ENCODE results near the gene TMEM45A. TPM values are rescaled to one million over a fixed set of nuclear protein-coding genes. Genes with fewer than 3 reads are reported as not detected.

Gene TMEM45A
- total RNA-seq, 4 donors from 2014 or later, result 189 to 746 (median 494) TPM

DNA sequence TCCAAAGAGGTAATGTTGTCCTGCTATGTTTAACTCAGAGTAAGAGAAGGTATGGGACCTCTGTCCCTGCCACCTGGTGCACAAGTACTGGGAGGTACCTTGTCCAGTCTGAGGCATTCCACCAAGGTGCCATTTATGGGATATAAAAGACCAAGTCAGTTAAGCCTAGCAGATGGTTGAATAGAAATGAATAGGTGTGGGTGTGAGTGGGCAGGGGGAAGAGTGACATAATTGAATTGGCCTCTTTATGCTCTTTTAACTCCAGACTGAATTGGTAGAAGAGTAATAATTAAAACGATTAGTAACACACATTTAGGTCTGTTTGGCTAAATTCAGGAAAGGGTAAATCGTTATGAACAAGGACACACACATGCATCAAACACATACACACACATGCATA lies 117.5 kb downstream of the TMEM45A start:
- Histone ChIP-seq H3K9me3 (no peaks in the 10 kb centered on the region), H3K27ac (no peak overlapping the region), H3K36me3 (no peaks in the 10 kb centered on the region), H3K27me3 (peaks cover 12% of the 10 kb centered on the region), H3K4me1 (no peaks in the 10 kb centered on the region), H3K4me3 (no peak overlapping the region)
- 70% methylated on average over 2 of the region's 2 CpGs for WGBS
- TF ChIP-seq POLR2AphosphoS5 (IDR thresholded peaks at IDR 0.05) (no peak), POLR2A (IDR thresholded peaks at IDR 0.05) (no peak), EP300 (IDR thresholded peaks at IDR 0.05) (no peak)
- TF ChIP-seq, protein P1, sequence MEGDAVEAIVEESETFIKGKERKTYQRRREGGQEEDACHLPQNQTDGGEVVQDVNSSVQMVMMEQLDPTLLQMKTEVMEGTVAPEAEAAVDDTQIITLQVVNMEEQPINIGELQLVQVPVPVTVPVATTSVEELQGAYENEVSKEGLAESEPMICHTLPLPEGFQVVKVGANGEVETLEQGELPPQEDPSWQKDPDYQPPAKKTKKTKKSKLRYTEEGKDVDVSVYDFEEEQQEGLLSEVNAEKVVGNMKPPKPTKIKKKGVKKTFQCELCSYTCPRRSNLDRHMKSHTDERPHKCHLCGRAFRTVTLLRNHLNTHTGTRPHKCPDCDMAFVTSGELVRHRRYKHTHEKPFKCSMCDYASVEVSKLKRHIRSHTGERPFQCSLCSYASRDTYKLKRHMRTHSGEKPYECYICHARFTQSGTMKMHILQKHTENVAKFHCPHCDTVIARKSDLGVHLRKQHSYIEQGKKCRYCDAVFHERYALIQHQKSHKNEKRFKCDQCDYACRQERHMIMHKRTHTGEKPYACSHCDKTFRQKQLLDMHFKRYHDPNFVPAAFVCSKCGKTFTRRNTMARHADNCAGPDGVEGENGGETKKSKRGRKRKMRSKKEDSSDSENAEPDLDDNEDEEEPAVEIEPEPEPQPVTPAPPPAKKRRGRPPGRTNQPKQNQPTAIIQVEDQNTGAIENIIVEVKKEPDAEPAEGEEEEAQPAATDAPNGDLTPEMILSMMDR (IDR thresholded peaks at IDR 0.05), result no peak
- DNase-seq (ENCODE audit: low spot score in 2 of 2), result no peak

DNA sequence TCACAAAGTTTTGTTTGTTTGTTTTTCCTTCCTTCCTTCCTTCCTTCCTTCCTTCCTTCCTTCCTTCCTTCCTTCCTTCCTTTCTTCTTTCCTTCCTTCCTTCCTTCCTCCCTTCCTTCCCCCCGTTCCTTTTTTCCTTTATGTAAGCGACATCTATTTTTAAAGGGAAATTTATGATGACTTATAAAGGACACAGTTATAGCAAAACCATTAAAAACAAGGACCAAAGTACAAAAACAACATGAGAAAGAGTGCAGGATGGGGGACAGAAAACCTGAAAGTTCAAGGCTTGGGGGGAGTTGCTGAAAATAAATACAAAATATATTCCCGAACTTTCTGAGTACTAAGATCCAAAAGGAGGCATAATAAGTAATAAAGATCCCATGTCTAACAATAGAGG lies 118.8 kb downstream of the TMEM45A start:
- Histone ChIP-seq H3K27me3 (peaks cover 12% of the 10 kb centered on the region), H3K36me3 (no peaks in the 10 kb centered on the region), H3K9me3 (no peaks in the 10 kb centered on the region), H3K4me1 (no peaks in the 10 kb centered on the region), H3K4me3 (no peak overlapping the region), H3K27ac (no peak overlapping the region)
- no peak for DNase-seq (ENCODE audit: low spot score in 2 of 2)
- TF ChIP-seq, protein P1 (IDR thresholded peaks at IDR 0.05), result no peak
- TF ChIP-seq POLR2A (IDR thresholded peaks at IDR 0.05) (no peak), EP300 (IDR thresholded peaks at IDR 0.05) (no peak), POLR2AphosphoS5 (IDR thresholded peaks at IDR 0.05) (no peak)
- WGBS, result 74% methylated on average over 3 of the region's 3 CpGs

DNA sequence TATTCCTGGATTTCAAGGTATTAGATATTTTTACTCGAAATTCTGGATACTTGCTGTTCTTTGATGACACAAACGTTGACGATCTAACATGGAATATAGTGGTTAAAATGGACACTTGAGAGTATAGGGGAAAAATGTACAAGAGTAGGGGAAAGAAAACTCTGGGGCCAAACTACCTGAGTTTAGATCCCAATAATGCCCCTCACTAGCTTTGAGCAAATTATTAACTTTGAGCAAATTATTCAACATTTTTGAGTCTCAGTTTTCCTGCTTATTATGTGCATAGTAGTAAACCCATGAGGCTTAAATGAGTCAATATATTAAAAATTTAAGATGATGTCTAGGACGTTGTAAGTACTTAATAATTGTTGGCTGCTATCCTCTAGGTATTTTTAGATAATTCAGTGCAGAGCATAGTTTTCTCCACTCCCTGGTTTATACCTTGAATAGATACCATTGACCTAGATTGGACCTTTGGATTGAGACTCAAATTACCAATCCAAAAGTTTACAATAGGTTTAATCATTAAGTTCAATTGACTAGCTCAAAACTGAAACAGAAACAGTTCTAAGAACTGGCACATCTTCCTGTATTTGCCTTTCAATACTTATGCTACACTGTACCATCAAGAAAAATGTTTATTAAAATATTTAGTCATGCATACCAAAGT lies 121.4 kb downstream of the TMEM45A start:
- whole genome bisulfite sequencing, result 79% methylated on average over 4 of the region's 4 CpGs
- no peak overlapping the region for H3K27ac ChIP-seq
- H3K4me1 ChIP-seq, result no peaks in the 10 kb centered on the region
- no peaks in the 10 kb centered on the region for H3K9me3 ChIP-seq
- no peaks in the 10 kb centered on the region for H3K36me3 ChIP-seq
- H3K27me3 ChIP-seq, result peaks cover 11% of the 10 kb centered on the region
- DNase-seq (ENCODE audit: low spot score in 2 of 2), result no peak
- TF ChIP-seq POLR2AphosphoS5 (IDR thresholded peaks at IDR 0.05) (no peak), EP300 (IDR thresholded peaks at IDR 0.05) (no peak), POLR2A (IDR thresholded peaks at IDR 0.05) (no peak)
- TF ChIP-seq, protein P1 (IDR thresholded peaks at IDR 0.05), result no peak
- H3K4me3 ChIP-seq, result no peak overlapping the region

DNA sequence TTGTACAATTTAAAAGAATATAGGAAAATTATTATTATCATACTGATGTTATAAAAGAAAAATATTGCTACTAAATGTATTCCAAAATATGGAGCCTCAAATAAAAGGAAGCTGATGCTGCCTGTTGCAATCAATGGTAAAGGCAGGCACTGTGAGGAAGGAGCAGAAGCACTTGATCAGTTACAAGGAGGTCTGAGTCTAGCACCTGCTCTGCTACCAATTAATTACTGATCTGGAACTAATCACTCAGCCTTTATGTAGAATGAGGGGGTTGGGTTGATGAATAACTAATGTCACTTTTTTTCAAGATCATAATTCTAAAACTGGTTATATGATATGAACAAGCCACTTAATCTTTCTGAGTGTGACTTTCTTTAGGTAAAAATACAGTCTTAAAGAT lies 122.5 kb downstream of the TMEM45A start:
- H3K4me1 ChIP-seq, result no peaks in the 10 kb centered on the region
- H3K36me3 ChIP-seq, result no peaks in the 10 kb centered on the region
- H3K4me3 ChIP-seq, result no peak overlapping the region
- H3K27ac ChIP-seq, result no peak overlapping the region
- H3K9me3 ChIP-seq, result no peaks in the 10 kb centered on the region
- no peak for DNase-seq (ENCODE audit: low spot score in 2 of 2)
- TF ChIP-seq, protein P1 (IDR thresholded peaks at IDR 0.05), result no peak
- TF ChIP-seq EP300 (IDR thresholded peaks at IDR 0.05) (no peak), POLR2AphosphoS5 (IDR thresholded peaks at IDR 0.05) (no peak), POLR2A (IDR thresholded peaks at IDR 0.05) (no peak)
- peaks cover 2% of the 10 kb centered on the region for H3K27me3 ChIP-seq

DNA sequence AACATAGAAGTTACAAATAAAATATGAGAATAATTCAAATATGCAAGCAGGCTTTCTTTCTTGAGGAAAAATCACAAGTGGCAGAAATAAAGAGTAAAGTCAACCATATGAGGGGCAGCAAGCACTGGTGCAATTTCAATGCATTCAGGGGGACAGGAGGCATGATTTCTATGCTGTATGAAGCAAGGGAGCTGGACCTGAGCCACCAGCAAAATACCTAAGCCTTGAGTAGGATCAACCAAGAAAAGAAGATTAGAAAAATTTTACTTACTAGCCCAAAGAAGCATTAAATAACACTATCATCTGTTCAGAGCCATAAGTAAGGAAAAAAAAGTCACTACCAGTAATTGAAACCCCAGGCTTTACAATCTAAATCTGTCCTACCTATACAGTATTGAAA lies 123.3 kb downstream of the TMEM45A start:
- TF ChIP-seq POLR2AphosphoS5 (IDR thresholded peaks at IDR 0.05) (no peak), EP300 (IDR thresholded peaks at IDR 0.05) (no peak), POLR2A (IDR thresholded peaks at IDR 0.05) (no peak)
- TF ChIP-seq, protein P1 (IDR thresholded peaks at IDR 0.05), result no peak
- H3K36me3 ChIP-seq, result no peaks in the 10 kb centered on the region
- no peaks in the 10 kb centered on the region for H3K9me3 ChIP-seq
- no peak overlapping the region for H3K4me3 ChIP-seq
- no peak for DNase-seq (ENCODE audit: low spot score in 2 of 2)
- no peaks in the 10 kb centered on the region for H3K4me1 ChIP-seq
- no peaks in the 10 kb centered on the region for H3K27me3 ChIP-seq
- H3K27ac ChIP-seq, result no peak overlapping the region

Data from suprapubic skin (tissue), 4 donors.